Epithelial cell of esophagus (primary cell): ENCODE data around the gene P3R3URF.

Experiments used
- DNase-seq: peaks from one replicate; pipeline ENCODE4 v3.0.0; 2010; ENCODE audit warnings: low read depth
- H3K4me3 ChIP-seq: 2 replicates; pipeline ENCODE4 v1.5.1; 2011; ENCODE audit warnings: mild to moderate bottlenecking, low read length, control low read depth
- CTCF ChIP-seq: IDR thresholded peaks from 2 replicates; pipeline ENCODE4 v1.5.1; 2011; ENCODE audit warnings: low read depth, mild to moderate bottlenecking, low read length, control low read depth, inconsistent platforms; ENCODE audit not compliant: insufficient read depth; ENCODE audit errors: missing control alignments

Gene P3R3URF

GRCh38 chr1:46218443-46218842 is 42.2 kb upstream of the P3R3URF start:
- no peak for TF ChIP-seq CTCF
- DNase-seq: peak; percentile 97
- H3K4me3 ChIP-seq: no peak overlapping the region

DNA sequence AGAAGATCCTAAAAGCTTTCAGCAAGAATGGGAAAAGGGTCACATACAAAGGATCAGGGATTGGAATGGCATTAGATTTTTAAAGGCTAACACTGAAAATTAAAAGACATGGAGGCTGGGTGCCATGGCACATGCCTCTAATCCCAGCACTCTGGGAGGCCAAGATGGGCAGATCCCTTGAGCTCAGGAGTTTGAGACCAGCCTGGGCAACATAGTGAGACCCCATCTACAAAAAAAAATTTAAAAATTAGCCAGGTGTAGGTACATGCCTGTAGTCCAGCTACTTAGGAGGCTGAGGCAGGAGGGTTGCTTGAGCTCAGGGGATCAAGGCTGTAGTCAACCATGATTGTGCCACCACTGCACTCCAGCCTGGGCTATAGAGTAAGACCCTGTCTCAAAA is 39.2 kb upstream of the P3R3URF start:
- no peak overlapping the region for H3K4me3 ChIP-seq
- no peak for TF ChIP-seq CTCF
- no peak for DNase-seq

DNA sequence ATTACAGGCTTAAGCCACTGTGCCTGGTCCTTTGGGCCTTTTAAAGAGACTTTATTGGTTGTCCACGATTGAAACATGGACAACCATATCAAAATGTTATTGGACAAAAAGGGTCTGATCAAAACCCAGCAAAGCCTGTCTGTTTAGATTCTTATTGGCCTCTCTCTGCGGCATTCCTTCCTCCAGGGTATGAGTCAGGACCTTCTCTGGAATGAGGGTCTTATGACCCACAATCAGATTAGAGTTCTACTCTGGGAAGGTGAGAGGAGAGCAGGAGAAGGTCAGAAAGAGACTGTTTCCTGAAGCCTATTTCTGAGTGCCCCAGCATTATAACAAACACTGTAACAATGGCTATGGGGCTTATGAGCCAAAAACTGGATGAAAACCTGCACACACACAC is 34.8 kb upstream of the P3R3URF start:
- H3K4me3 ChIP-seq: no peak overlapping the region
- TF ChIP-seq CTCF: no peak
- DNase-seq: no peak

- no peak for TF ChIP-seq CTCF
- no peak for DNase-seq
- no peak overlapping the region for H3K4me3 ChIP-seq
Measured at GRCh38 chr1:46210561-46210960, 34.3 kb upstream of the P3R3URF start.

- no peak overlapping the region for H3K4me3 ChIP-seq
- TF ChIP-seq CTCF: no peak
- DNase-seq: no peak
Measured at GRCh38 chr1:46206399-46206798, 30.1 kb upstream of the P3R3URF start.

DNA sequence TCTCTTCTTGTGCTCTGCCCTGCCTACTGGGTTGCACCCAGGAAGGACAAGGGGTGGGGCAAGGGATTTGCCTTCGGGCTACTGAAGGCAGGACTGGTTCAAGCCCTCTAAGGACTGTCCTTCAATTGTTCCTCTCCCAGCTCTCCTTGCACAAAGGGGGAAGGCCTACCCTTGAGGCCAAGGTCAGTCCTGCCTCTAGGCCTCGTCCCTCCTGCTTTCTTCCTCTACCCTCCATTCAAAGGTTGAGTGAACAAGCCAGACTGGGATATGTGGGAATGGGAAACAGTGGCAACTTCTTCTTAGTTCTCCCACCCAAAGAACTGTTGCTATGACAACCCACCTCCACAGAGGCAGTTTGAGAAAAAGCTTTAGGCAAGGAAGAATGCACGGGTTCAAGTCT is 29.5 kb upstream of the P3R3URF start:
- DNase-seq: no peak
- TF ChIP-seq CTCF: no peak
- H3K4me3 ChIP-seq: no peak overlapping the region

DNA sequence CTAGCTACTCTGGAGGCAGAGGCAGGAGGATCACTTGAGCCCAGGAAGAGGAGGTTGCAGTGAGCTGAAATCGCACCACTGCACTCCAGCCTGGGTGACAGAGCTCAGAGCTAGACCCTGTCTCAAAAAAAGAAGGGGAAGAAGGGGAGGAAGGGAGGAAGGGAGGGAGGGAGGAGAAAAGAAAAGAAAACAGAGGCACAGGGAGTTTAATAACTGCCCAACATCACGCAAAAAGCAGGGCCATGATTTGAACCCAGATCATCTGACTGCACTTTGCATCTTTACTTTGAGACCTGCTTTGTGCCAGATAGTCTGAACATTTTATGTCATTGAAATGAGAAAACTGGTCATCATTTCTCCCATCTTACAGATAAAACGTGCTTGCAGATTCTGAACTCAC is 28.9 kb upstream of the P3R3URF start:
- no peak for DNase-seq
- TF ChIP-seq CTCF: no peak
- H3K4me3 ChIP-seq: no peak overlapping the region
